NCI-H1694 (cell line): ENCODE measurements around the gene MPP3.

ENCODE experiments used
- DNase-seq: peaks from one replicate; lab custom pipeline; 2025; lab: John Stamatoyannopoulos, UW

The MPP3 gene

GRCh38 chr17:43861960-43862359, 29.0 kb upstream of the MPP3 start:
- no peak for DNase-seq

GRCh38 chr17:43860927-43861622, 28.1 kb upstream of the MPP3 start:
- DNase-seq: no peak

- no peak for DNase-seq
Observed at GRCh38 chr17:43860077-43860725, 27.3 kb upstream of the MPP3 start.

- no peak for DNase-seq
Observed at GRCh38 chr17:43857957-43858600, 25.1 kb upstream of the MPP3 start.

GRCh38 chr17:43857141-43857540, 24.2 kb upstream of the MPP3 start:
- no peak for DNase-seq

- no peak for DNase-seq
Observed at GRCh38 chr17:43856141-43856540, 23.2 kb upstream of the MPP3 start.

GRCh38 chr17:43855061-43855460, 22.1 kb upstream of the MPP3 start:
- DNase-seq: no peak

GRCh38 chr17:43854498-43854897, 21.6 kb upstream of the MPP3 start:
- no peak for DNase-seq

- DNase-seq: no peak
Observed at GRCh38 chr17:43853546-43853945, 20.6 kb upstream of the MPP3 start.

- DNase-seq: no peak
Observed at GRCh38 chr17:43852571-43852970, 19.6 kb upstream of the MPP3 start.

GRCh38 chr17:43849116-43849515, 16.2 kb upstream of the MPP3 start:
- no peak for DNase-seq

- DNase-seq: no peak
Observed at GRCh38 chr17:43848601-43849000, 15.7 kb upstream of the MPP3 start.

GRCh38 chr17:43846963-43847371, 14.0 kb upstream of the MPP3 start, which contains the start of gene CD300LG:
Gene CD300LG, plus strand, starts transcription at chr17:43847176. Its CDS starts 41 bp downstream, at chr17:43847217.
- DNase-seq: no peak

GRCh38 chr17:43846221-43846712, 13.3 kb upstream of the MPP3 start:
- peak; percentile 51 for DNase-seq

GRCh38 chr17:43845766-43846165, 12.8 kb upstream of the MPP3 start:
- DNase-seq: no peak

GRCh38 chr17:43844241-43844640, 11.3 kb upstream of the MPP3 start:
- no peak for DNase-seq

- no peak for DNase-seq
Observed at GRCh38 chr17:43842975-43843325, 10.0 kb upstream of the MPP3 start.

- peak; percentile 14 for DNase-seq
Observed at GRCh38 chr17:43842091-43842974, 9.4 kb upstream of the MPP3 start.

GRCh38 chr17:43841282-43841681, 8.3 kb upstream of the MPP3 start:
- no peak for DNase-seq

- DNase-seq: no peak
Observed at GRCh38 chr17:43840814-43841213, 7.9 kb upstream of the MPP3 start.

GRCh38 chr17:43839670-43840108, 6.7 kb upstream of the MPP3 start:
- peak; percentile 62 for DNase-seq

GRCh38 chr17:43834106-43834505, 1.2 kb upstream of the MPP3 start:
- DNase-seq: no peak
